WTC11 (cell line): ENCODE data around the gene MYL9.

Experiments
- MAX ChIP-seq: sonication (generic); formaldehyde crosslinking; IDR thresholded peaks from 2 replicates; pipeline ENCODE4 v1.8.0; 2022; ENCODE audit warnings: mild to moderate bottlenecking, missing genetic modification reagents
- ZNF121 ChIP-seq: sonication (generic); formaldehyde crosslinking; IDR thresholded peaks from 2 replicates; pipeline ENCODE4 v1.8.0; 2023; ENCODE audit warnings: missing genetic modification reagents
- ZNF232 ChIP-seq: sonication (generic); formaldehyde crosslinking; IDR thresholded peaks from 2 replicates; pipeline ENCODE4 v1.8.0; 2022; ENCODE audit warnings: mild to moderate bottlenecking, missing genetic modification reagents
- ZNF263 ChIP-seq: sonication (generic); formaldehyde crosslinking; IDR thresholded peaks from 2 replicates; pipeline ENCODE4 v1.8.1; 2022; ENCODE audit warnings: low read depth, mild to moderate bottlenecking, moderate library complexity, missing genetic modification reagents

DNA sequence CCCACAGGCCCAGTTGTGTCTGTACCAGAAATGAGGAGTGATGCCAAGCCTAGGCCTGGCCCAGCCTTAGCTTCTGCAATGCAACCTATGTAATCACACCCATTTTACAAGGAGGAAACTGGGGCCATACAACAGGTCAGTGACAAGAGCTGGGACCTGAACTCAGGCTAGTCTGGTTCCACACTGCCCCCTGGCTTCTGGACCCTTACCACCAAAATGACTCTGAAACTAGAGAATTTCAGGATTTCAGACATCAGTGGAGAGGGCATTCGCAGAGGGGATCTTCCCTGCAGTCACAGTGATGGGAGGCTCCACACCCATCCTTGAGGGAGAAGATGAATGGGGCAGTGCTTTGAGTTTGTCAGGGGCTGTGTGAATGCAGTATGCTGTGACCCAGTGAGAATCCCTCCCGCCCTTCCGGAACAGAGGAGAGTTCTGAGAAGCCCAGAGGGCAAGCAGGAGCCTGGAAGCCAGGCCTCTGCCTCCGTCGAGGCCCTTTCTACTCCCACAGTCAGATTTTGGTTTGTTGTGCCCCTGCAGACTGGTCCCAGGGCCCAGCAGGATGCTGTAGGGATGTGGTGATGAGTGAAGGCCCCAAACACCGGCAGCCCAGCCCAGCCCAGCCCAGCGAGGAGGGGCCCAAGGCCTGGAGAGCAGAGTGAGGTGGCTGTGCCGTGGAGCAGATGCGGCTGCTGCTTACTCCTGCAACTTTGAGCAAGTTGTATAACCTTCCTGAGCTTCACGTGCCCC, 48.1 kb upstream of the MYL9 start:
- TF ChIP-seq ZNF232 (CRISPR knock-in tag) (no peak), ZNF121 (CRISPR knock-in tag) (no peak), MAX (CRISPR knock-in tag) (no peak), ZNF263 (CRISPR knock-in tag) (no peak)
